HepG2 (cell line): ENCODE data around the gene PSMB10. TPM values are rescaled to one million over a fixed set of nuclear protein-coding genes. Genes with fewer than 3 reads are reported as not detected.

Experiments used
- AGO2 ChIP-seq: fragments of 200-400 bp; formaldehyde crosslinking; optimal IDR thresholded peaks from 2 replicates; pipeline ENCODE3; 2017; ENCODE audit warnings: mild to moderate bottlenecking, low read depth, low read length, moderate library complexity
- AHR ChIP-seq: IDR thresholded peaks from 2 replicates; pipeline ENCODE4 v1.6.1; 2018; ENCODE audit warnings: missing genetic modification reagents, missing compliant biosample characterization
- ELF4 ChIP-seq: sonication (generic); formaldehyde crosslinking; IDR thresholded peaks from 2 replicates; pipeline ENCODE4 v1.5.0; 2020; ENCODE audit warnings: missing genetic modification reagents, mild to moderate bottlenecking, moderate library complexity, borderline replicate concordance
- FOSL2 ChIP-seq: sonication (generic); formaldehyde crosslinking; IDR thresholded peaks from 2 replicates; pipeline ENCODE4 v1.4.0; 2020; ENCODE audit warnings: missing genetic modification reagents
- FOXM1 ChIP-seq: sonication (generic); formaldehyde crosslinking; IDR thresholded peaks from 2 replicates; pipeline ENCODE4 v1.5.0; 2020; ENCODE audit warnings: missing genetic modification reagents
- HIC2 ChIP-seq: sonication (generic); formaldehyde crosslinking; IDR thresholded peaks from 2 replicates; pipeline ENCODE4 v1.9.0; 2022; ENCODE audit warnings: low read depth, missing genetic modification reagents
- HNF1B ChIP-seq: sonication (generic); formaldehyde crosslinking; IDR thresholded peaks from 2 replicates; pipeline ENCODE4 v1.5.1; 2020; ENCODE audit warnings: mild to moderate bottlenecking, moderate library complexity, missing genetic modification reagents
- KDM5A ChIP-seq: fragments of 200-600 bp; sonication (generic); IDR thresholded peaks from 2 replicates; pipeline ENCODE4 v1.7.0; 2018; ENCODE audit warnings: antibody characterized with exemption, mild to moderate bottlenecking, low read length, borderline replicate concordance
- MYPOP ChIP-seq: sonication (generic); formaldehyde crosslinking; IDR thresholded peaks from 2 replicates; pipeline ENCODE4 v1.8.1; 2023; ENCODE audit warnings: mild to moderate bottlenecking, moderate library complexity, missing genetic modification reagents
- RELA ChIP-seq: sonication (generic); formaldehyde crosslinking; IDR thresholded peaks from 2 replicates; pipeline ENCODE4 v1.4.0; 2020; ENCODE audit warnings: missing genetic modification reagents
- SALL1 ChIP-seq: sonication (generic); formaldehyde crosslinking; IDR thresholded peaks from 2 replicates; pipeline ENCODE4 v1.8.0; 2022; ENCODE audit warnings: mild to moderate bottlenecking, missing genetic modification reagents
- SNAI1 ChIP-seq: sonication (generic); formaldehyde crosslinking; IDR thresholded peaks from 2 replicates; pipeline ENCODE4 v1.5.0; 2020; ENCODE audit warnings: mild to moderate bottlenecking, missing genetic modification reagents, borderline replicate concordance
- THAP11 ChIP-seq: IDR thresholded peaks from 2 replicates; pipeline ENCODE4 v1.6.1; 2016; ENCODE audit warnings: missing biosample characterization, missing genetic modification reagents
- THRA ChIP-seq: sonication (generic); formaldehyde crosslinking; IDR thresholded peaks from 2 replicates; pipeline ENCODE4 v1.4.0; 2020; ENCODE audit warnings: missing genetic modification reagents, borderline replicate concordance
- ZFP36L1 ChIP-seq: sonication (generic); formaldehyde crosslinking; IDR thresholded peaks from 2 replicates; pipeline ENCODE4 v1.8.0; 2022; ENCODE audit warnings: mild to moderate bottlenecking, missing genetic modification reagents, moderate library complexity
- ZMYM4 ChIP-seq: sonication (generic); formaldehyde crosslinking; IDR thresholded peaks from 2 replicates; pipeline ENCODE4 v1.8.1; 2023; ENCODE audit warnings: mild to moderate bottlenecking, missing genetic modification reagents
- ZNF331 ChIP-seq: sonication (generic); formaldehyde crosslinking; IDR thresholded peaks from 2 replicates; pipeline ENCODE4 v1.4.0; 2020; ENCODE audit warnings: missing genetic modification reagents
- ZNF510 ChIP-seq: sonication (generic); formaldehyde crosslinking; IDR thresholded peaks from 2 replicates; pipeline ENCODE4 v1.4.0; 2020; ENCODE audit warnings: low read depth, mild to moderate bottlenecking, missing genetic modification reagents
- polyA plus RNA-seq, 8 experiments: library from polyadenylated mRNA; depleted of rRNA in 3 of 8; stranded (reverse) in 7 of 8; unstranded in 1 of 8; fragments of >200 nt; fragmentation: Illumina TruSeq in 4 of 8; extraction: Trizol in 4 of 8; gene quantifications; 2 replicates each; pipeline versions ENCODE4 v1.2.1 to v1.2.3, GENCODE V29; 2011 to 2016; ENCODE audit warnings: low read depth in 4 of 8, missing spikeins in 1 of 8, mixed read lengths in 1 of 8; ENCODE audit not compliant: insufficient read depth in 1 of 8
- total RNA-seq, 5 experiments: library from RNA; depleted of rRNA; stranded (reverse); fragments of >200 nt; fragmentation: Illumina TruSeq; extraction: Trizol; gene quantifications; 2 replicates each; pipeline ENCODE4 v1.2.3, GENCODE V29; 2016; ENCODE audit warnings: low read depth in 1 of 5

The PSMB10 gene
- total and polyA plus RNA-seq, 2 of the 13 experiments (the other 11 are each of a cell fraction or from before 2014, with no cell fraction given) = 12.7 to 65.9 TPM

GRCh38 chr16:67935402-67936123 lies 1.1 kb downstream of the PSMB10 start (continued):
- TF ChIP-seq THRA (CRISPR knock-in tag) (no peak), RELA (CRISPR knock-in tag) (no peak), ZNF510 (CRISPR knock-in tag) (peak; percentile 55; the same call in 1 of the 2 replicates), ELF4 (CRISPR knock-in tag) (peak; percentile 2; the same call in 1 of the 2 replicates), FOXM1 (CRISPR knock-in tag) (peak; percentile 76; the same call in 1 of the 2 replicates), AHR (peak; percentile 56), KDM5A (peak; percentile 92), AGO2 (peak; percentile 98), FOSL2 (CRISPR knock-in tag) (peak; percentile 22; the same call in 1 of the 2 replicates), ZNF331 (no peak), HIC2 (CRISPR knock-in tag) (peak; percentile 67), SALL1 (CRISPR knock-in tag) (peak; percentile 93), SNAI1 (CRISPR knock-in tag) (peak; percentile 93; the same call in 1 of the 2 replicates), MYPOP (peak; percentile 41), HNF1B (peak; percentile 92), ZMYM4 (peak; percentile 52), ZFP36L1 (CRISPR knock-in tag) (peak; percentile 92; the same call in 1 of the 2 replicates), THAP11 (CRISPR knock-in tag) (peak; percentile 87)
